ENCODE results near the gene ST6GAL1.

DNA sequence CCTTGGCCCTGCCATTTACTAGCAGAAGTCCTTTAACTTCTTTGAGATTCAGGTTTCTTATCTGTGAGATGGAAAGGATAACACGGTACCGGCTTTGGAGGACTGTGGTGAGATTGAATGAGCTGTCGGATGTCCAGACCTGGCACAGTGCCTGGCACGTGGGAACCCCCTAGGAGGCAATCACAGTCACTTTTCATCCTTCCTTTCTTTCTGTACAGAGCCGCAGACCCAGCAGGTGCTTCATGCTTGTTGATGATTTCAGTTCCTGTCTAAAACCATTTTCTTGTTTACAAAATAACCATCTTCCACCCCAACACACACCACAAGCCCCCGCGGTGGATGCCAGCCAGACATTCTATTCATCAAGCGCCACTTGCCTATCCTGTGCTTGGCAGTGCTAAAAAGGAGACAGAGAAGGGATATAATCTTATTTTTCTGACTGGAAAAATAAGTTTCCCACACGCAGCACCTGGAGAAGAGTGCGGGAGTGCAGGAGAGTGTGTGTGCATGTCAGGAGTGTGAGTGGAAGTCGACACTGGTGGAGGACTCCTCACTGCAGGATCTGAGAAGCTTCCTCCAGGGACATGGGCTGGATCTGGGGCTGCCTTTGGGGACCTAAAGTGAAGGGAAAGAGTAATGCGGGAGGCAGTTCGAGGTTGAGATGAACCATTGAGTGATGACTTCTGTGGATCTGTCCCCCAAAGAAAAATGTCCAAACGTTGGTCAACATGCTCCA, 85.7 kb downstream of the ST6GAL1 start:
- no peak for TF ChIP-seq ZNF274 (IDR thresholded peaks at IDR 0.05; ENCODE audit: low read depth, low read length)
- no peak for TF ChIP-seq YY1 (IDR thresholded peaks at IDR 0.05; ENCODE audit: insufficient read depth, insufficient read length)
